HEK293 (cell line): Measurements from ENCODE around the gene VPS33A.

Experiments used
- ELK4 ChIP-seq: IDR thresholded peaks from 2 replicates; pipeline ENCODE4 v1.6.1; 2011; ENCODE audit warnings: mild to moderate bottlenecking, low read depth, low read length, borderline replicate concordance
- FEZF1 ChIP-seq: fragments of 450-650 bp; formaldehyde crosslinking; IDR thresholded peaks from 2 replicates; pipeline ENCODE4 v1.5.1; 2016; ENCODE audit warnings: missing biosample characterization, missing genetic modification characterization
- GLIS1 ChIP-seq: fragments of 450-650 bp; formaldehyde crosslinking; IDR thresholded peaks from 2 replicates; pipeline ENCODE4 v1.5.1; 2016; ENCODE audit warnings: missing biosample characterization, missing genetic modification characterization
- KLF10 ChIP-seq: fragments of 450-650 bp; IDR thresholded peaks from 2 replicates; pipeline ENCODE4 v1.5.1; 2018; ENCODE audit warnings: missing biosample characterization, mild to moderate bottlenecking, missing genetic modification characterization
- KLF8 ChIP-seq: fragments of 450-650 bp; formaldehyde crosslinking; IDR thresholded peaks from 2 replicates; pipeline ENCODE4 v1.5.1; 2016; ENCODE audit warnings: missing biosample characterization, missing genetic modification characterization
- PRDM2 ChIP-seq: fragments of 450-650 bp; formaldehyde crosslinking; IDR thresholded peaks from 2 replicates; pipeline ENCODE4 v1.5.1; 2016; ENCODE audit warnings: missing biosample characterization, missing genetic modification characterization, borderline replicate concordance
- RBAK ChIP-seq: fragments of 450-650 bp; formaldehyde crosslinking; IDR thresholded peaks from 2 replicates; pipeline ENCODE4 v1.5.1; 2016; ENCODE audit warnings: missing biosample characterization, missing genetic modification characterization
- SP7 ChIP-seq: fragments of 450-650 bp; formaldehyde crosslinking; IDR thresholded peaks from 2 replicates; pipeline ENCODE4 v1.5.1; 2016; ENCODE audit warnings: missing biosample characterization, missing genetic modification characterization
- TSHZ1 ChIP-seq: fragments of 450-650 bp; formaldehyde crosslinking; IDR thresholded peaks from 2 replicates; pipeline ENCODE4 v1.5.1; 2016; ENCODE audit warnings: missing biosample characterization, missing genetic modification characterization, borderline replicate concordance
- ZBTB17 ChIP-seq: fragments of 450-650 bp; formaldehyde crosslinking; IDR thresholded peaks from 2 replicates; pipeline ENCODE4 v1.5.1; 2016; ENCODE audit warnings: missing biosample characterization, missing genetic modification characterization
- ZBTB20 ChIP-seq: fragments of 450-650 bp; formaldehyde crosslinking; IDR thresholded peaks from 2 replicates; pipeline ENCODE4 v1.5.1; 2016; ENCODE audit warnings: missing biosample characterization, missing genetic modification characterization
- ZNF114 ChIP-seq: fragments of 450-650 bp; formaldehyde crosslinking; IDR thresholded peaks from 2 replicates; pipeline ENCODE4 v1.5.0; 2017; ENCODE audit warnings: missing biosample characterization, missing genetic modification characterization
- ZNF133 ChIP-seq: fragments of 450-650 bp; formaldehyde crosslinking; IDR thresholded peaks from 2 replicates; pipeline ENCODE4 v1.5.1; 2016; ENCODE audit warnings: missing biosample characterization, missing genetic modification characterization
- ZNF157 ChIP-seq: fragments of 450-650 bp; formaldehyde crosslinking; IDR thresholded peaks from 2 replicates; pipeline ENCODE4 v1.5.1; 2016; ENCODE audit warnings: missing biosample characterization, missing genetic modification characterization
- ZNF184 ChIP-seq: fragments of 450-650 bp; IDR thresholded peaks from 2 replicates; pipeline ENCODE4 v1.5.1; 2018; ENCODE audit warnings: missing biosample characterization, mild to moderate bottlenecking, missing genetic modification characterization
- ZNF221 ChIP-seq: fragments of 450-650 bp; formaldehyde crosslinking; IDR thresholded peaks from 2 replicates; pipeline ENCODE4 v1.5.1; 2017; ENCODE audit warnings: missing biosample characterization, missing genetic modification characterization, borderline replicate concordance
- ZNF362 ChIP-seq: fragments of 450-650 bp; formaldehyde crosslinking; IDR thresholded peaks from 2 replicates; pipeline ENCODE4 v1.5.1; 2016; ENCODE audit warnings: missing biosample characterization, missing genetic modification characterization
- ZNF433 ChIP-seq: fragments of 450-650 bp; formaldehyde crosslinking; IDR thresholded peaks from 2 replicates; pipeline ENCODE4 v1.5.1; 2016; ENCODE audit warnings: missing biosample characterization, missing genetic modification characterization, low read depth
- ZNF513 ChIP-seq: fragments of 450-650 bp; IDR thresholded peaks from 2 replicates; pipeline ENCODE4 v1.5.1; 2018; ENCODE audit warnings: missing biosample characterization, missing genetic modification characterization
- ZNF548 ChIP-seq: fragments of 450-650 bp; formaldehyde crosslinking; IDR thresholded peaks from 2 replicates; pipeline ENCODE4 v1.5.1; 2016; ENCODE audit warnings: missing biosample characterization, missing genetic modification characterization
- ZNF555 ChIP-seq: fragments of 450-650 bp; formaldehyde crosslinking; conservative IDR thresholded peaks from 2 replicates; pipeline ENCODE4 v1.5.1; 2017; ENCODE audit warnings: missing biosample characterization, mild to moderate bottlenecking, missing genetic modification characterization, inconsistent platforms
- ZNF560 ChIP-seq: fragments of 450-650 bp; formaldehyde crosslinking; IDR thresholded peaks from 2 replicates; pipeline ENCODE4 v1.5.1; 2017; ENCODE audit warnings: missing biosample characterization, missing genetic modification characterization, borderline replicate concordance
- ZNF600 ChIP-seq: fragments of 450-650 bp; formaldehyde crosslinking; IDR thresholded peaks from 2 replicates; pipeline ENCODE4 v1.5.1; 2016; ENCODE audit warnings: missing biosample characterization, missing genetic modification characterization
- ZNF624 ChIP-seq: fragments of 450-650 bp; formaldehyde crosslinking; IDR thresholded peaks from 2 replicates; pipeline ENCODE4 v1.5.1; 2017; ENCODE audit warnings: missing biosample characterization, missing genetic modification characterization
- ZNF645 ChIP-seq: fragments of 450-650 bp; formaldehyde crosslinking; IDR thresholded peaks from 2 replicates; pipeline ENCODE4; 2016; ENCODE audit warnings: missing biosample characterization, missing genetic modification characterization
- ZNF837 ChIP-seq: fragments of 450-650 bp; formaldehyde crosslinking; IDR thresholded peaks from 2 replicates; pipeline ENCODE4 v1.5.1; 2016; ENCODE audit warnings: missing biosample characterization, missing genetic modification characterization

VPS33A gene

GRCh38 chr12:122225683-122226365 is 40.5 kb downstream of the VPS33A start, which contains the start of gene DIABLO (continued):
- TF ChIP-seq ZNF513 (tag by site-specific recombination) (no peak), ZBTB17 (tag by site-specific recombination) (peak; percentile 84), ZNF433 (no peak), ZNF362 (tag by site-specific recombination) (no peak), ZNF548 (tag by site-specific recombination) (no peak), PRDM2 (tag by site-specific recombination) (no peak), ZNF645 (no peak), KLF10 (peak; percentile 62; the same call in 1 of the 2 replicates), ZNF560 (tag by site-specific recombination) (no peak), ZNF157 (tag by site-specific recombination) (no peak), ZNF221 (tag by site-specific recombination) (no peak), FEZF1 (tag by site-specific recombination) (no peak), RBAK (tag by site-specific recombination) (no peak), ZNF624 (tag by site-specific recombination) (no peak), ZNF600 (tag by site-specific recombination) (peak; percentile 77; the same call in 1 of the 2 replicates), KLF8 (tag by site-specific recombination) (peak; percentile 96), ZNF555 (tag by site-specific recombination) (no peak), GLIS1 (tag by site-specific recombination) (peak; percentile 29; the same call in 1 of the 2 replicates), ZNF133 (tag by site-specific recombination) (no peak), ELK4 (peak; percentile 65; the same call in 1 of the 2 replicates), ZNF837 (no peak), ZBTB20 (tag by site-specific recombination) (no peak), ZNF184 (tag by site-specific recombination) (no peak), TSHZ1 (tag by site-specific recombination) (no peak), SP7 (tag by site-specific recombination) (peak; percentile 79), ZNF114 (tag by site-specific recombination) (no peak)
